Kidney capillary endothelial cell (primary cell): ENCODE data around the gene EXT2.

ENCODE experiments used
- DNase-seq: peaks from one replicate; pipeline ENCODE4 v3.0.0-alpha.2; 2018; ENCODE audit warnings: low spot score

Gene EXT2

DNA sequence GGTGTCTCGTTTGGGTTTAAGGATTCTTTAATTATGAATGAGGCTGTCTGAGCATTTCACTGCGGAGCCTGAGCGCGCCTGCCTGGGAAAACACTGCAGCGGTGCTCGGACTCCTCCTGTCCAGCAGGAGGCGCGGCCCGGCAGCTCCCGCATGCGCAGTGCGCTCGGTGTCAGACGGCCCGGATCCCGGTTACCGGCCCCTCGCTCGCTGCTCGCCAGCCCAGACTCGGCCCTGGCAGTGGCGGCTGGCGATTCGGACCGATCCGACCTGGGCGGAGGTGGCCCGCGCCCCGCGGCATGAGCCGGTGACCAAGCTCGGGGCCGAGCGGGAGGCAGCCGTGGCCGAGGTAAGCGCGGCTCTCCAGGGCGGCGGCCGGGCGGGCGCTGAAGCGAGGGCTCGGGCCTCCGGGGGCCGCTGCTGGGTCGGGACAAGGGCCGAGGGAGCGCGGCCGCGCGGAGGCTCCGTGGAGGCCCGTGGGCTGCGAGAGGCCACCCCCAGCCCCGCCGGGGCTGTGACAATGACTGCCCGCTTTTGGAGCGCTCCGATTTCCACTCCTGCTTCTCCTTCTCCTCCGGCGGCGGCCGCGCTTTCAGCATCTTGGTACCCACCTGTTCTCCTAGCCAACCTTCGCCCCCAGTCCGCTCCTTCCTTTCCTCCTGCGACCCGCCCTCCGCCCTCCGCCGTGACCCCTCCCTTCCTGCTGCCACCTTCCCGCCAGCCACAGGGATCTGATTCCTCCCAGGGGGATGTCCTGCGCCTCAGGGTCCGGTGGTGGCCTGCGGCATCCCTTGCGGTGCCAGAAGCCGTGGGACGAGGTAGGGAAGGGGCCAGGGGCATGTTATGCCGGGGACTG is at the start of gene EXT2:
Gene EXT2, plus strand, starts transcription at position 173 of the 854 bp plus-strand sequence. CDS start 12,035 bp downstream, outside the sequence.
- DNase-seq = peak; percentile 64

DNA sequence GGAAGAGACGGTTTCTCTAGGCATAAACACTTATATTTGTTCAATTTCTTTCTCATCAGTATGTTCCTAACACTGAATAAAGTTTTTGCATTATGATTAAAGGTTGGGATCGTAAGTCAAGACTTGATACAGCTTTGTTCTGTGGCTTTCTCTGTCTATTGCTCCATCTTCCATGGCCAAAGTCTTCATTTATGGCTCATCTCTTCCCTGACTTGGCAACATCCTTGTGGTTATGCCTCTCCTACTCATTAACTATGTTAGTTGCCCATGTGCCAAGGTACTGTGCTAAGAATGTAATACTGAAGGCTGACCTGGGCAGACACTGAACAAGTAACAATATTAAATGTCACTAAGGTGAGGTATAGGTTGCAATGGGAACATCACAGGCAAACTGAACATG is 49.3 kb upstream of the EXT2 start:
- DNase-seq = no peak

DNA sequence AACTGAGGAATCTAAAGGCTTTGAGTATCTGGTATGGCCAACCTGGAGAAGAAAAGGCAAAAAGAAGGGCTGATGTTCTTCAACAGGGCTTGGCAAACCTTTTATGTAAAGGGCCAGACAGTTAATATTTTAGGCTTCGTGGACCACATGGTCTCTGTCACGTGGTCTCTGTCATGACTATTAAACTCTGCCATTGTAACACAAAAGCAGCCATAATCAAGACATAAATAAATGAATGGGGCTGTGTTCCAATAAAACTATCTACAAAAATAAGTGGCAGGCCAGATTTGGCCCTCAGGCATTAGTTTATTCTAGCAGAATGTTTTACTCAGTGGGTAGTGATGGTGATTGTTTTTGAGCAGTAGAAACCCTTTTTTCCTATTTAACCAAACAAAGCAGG is 48.2 kb upstream of the EXT2 start:
- no peak for DNase-seq

DNA sequence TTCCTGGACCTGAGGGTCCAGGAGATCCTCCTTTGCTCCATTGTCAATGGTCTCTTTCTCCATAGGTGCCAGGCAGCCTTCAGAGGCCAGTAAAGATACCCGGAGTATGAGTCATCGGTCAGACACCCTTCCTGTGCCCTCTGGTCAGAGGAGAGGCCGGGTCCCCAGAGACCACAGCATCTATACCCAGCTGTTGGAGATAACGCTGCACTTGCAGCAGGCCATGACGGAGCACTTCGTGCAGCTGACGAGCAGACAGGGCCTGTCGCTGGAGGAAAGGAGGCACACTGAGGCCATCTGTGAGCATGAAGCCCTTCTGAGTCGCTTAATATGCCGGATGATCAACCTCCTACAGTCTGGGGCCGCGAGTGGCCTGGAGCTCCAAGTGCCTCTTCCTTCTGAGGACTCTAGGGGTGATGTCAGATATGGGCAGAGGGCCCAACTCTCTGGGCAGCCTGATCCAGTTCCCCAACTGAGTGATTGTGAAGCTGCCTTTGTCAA is 47.5 kb upstream of the EXT2 start, which contains the start of gene ACCSL:
Gene ACCSL, plus strand, starts transcription at position 51 of the 501 bp plus-strand sequence. Its CDS starts 56 bp downstream, at position 107.
- no peak for DNase-seq

DNA sequence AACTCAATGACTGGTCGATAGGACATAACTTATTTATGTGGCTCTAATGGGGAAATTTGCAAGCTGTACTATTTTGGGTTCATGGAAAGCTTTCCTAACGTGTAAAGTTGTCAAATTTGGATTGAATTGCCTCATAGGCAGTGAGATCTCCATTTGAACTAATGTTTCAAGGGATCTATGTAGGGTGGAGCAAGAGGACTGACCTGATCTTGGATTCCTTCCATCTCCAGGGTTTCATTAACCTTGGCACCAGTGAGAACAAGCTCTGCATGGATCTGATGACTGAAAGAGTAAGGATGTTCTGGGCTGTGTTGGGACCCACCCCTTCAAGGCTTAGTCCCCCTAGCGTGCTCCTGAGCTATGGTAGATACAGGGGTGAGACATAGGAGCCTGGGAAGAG is 45.6 kb upstream of the EXT2 start:
- no peak for DNase-seq

DNA sequence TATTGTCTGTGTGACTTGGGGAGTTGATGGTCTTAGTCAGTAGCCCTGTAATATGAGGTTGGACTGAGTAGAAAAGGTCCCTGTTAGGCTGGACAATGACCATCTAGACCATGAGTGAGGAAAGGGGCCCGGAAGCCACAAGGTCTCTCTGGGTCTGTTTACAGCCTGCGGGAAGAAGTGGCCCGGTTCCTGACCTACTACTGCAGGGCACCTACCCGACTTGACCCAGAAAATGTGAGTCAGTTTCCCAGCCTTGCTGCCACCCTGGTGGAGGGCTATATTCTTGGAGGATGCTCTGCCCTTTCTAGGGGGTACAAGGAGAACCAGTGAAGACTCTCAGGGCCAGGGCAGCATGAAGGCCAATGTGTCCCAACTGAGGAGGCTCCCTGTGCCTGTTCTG is 44.3 kb upstream of the EXT2 start:
- no peak for DNase-seq

DNA sequence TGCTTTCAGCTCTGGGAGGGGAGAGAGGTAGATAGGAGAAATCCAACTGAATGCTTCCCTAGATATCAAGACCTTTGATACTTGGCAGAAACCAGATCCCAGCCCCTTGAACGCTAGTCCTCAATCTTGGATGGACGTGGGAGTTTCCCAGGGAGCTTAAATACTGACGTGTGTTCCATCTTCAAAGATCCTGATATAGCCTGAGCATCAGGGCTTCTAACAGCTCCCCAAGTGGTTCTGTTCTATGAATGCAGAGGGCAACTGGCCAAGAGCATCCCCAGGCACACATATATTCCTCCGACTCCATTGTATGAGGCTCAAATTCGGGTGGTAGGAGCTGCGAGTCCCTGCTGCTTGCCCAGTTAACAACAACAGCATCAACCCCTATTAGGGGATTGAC is 38.1 kb upstream of the EXT2 start:
- no peak for DNase-seq

DNA sequence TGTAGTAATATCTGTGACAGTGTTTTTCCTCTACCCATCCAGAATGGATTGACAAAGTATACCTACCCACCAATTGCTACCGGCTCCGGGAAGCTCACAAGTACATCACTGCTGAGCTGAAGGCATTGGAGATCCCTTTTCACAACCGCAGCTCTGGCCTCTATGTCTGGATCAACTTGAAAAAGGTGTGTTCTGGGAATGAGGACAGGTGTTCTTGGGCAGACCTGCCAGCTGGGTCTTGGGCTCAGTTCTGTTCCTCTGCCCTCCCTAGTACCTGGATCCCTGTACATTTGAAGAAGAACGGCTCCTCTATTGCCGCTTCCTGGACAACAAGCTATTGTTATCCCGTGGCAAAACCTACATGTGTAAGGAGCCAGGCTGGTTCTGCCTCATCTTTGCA is 37.2 kb upstream of the EXT2 start:
- DNase-seq = no peak

DNA sequence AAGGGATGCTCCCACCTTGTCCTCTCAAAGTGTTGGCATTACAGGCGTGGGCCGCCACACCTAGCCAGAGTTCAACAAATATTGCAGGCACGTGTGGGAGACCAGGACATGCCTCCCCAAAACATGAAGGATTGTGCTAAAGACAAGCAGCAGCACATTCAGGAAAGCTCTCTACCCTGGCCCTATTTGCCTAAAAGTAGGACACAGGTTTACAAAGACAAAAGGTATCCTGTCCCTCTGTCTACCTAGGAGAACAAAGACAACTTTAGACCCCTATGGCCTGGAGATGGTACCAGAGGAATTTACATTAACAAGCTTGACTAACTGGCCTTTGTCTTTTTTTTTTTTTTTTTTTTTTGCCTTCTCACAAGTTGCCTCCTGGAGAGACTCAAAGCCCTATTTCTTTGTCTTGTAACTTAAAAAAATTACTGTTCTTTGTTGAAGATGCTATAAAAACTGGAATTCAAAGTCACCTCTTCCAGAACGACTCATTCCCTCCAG is 30.3 kb upstream of the EXT2 start:
- DNase-seq = no peak

DNA sequence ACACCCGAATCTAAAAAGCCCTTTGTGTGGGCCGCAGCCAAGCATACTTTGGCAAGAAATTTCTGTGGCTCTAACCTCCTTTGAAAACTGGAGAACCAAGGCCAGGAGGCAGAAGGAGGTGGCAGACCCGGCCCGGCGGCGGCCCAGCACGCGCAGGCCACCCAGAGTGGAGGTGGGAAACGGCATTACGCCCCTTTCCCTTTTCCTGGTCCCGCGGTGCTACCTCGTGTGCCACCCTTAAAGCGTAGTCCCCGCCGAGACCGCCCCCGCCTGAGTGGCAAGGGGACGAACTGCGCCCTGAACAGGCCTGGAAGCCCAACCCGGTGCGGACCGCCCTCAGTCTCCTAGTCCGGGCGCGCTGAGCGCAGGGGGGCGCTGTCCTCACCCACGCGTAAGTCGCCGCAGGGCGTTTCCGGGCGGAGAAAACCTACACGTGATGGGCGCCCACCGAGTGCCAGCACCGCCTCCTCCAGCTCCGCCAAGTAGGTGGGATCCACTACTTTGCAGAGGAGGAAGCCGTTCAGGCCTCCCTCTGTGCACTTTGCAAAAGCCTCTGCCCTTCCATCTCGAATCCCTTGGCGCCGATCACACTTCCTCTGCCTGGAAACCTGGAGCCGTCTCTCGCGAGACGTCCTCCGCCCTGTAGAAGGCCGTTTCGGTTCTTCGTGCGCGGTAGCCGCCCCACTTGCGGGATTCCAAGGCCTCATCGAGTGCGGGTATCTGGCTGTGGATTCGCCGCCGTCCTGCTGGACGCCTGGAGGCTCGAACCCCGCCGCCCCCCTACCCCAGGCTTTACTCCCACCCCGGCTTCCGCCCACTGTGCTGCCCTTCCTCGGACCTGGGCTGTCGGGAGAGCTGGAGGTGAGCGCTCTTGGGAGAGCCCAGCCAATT is 29.4 kb upstream of the EXT2 start, which contains the start of gene ACCS:
Gene ACCS, plus strand, starts transcription at position 430 of the 891 bp plus-strand sequence. CDS start 1,358 bp downstream, outside the sequence.
- peak; percentile 89 for DNase-seq

DNA sequence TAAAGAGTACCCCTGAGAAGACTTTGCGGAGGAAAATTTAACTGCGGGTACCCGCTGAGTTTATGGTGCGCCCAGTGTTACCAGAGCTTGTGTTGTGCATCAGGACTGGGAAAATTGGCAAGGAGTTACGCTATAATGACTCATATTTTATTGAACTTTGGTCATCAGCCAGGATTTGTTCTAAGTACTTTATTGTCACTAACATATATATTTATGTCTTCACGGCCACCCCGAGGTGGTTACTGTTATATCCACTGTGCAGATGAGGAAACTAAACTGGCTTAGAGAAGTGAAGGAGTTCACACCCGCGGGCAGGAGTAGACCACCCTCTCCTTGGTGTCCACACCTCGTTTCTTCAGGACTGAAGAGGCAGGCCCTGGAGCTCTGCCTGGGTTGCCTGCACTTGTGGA is 28.7 kb upstream of the EXT2 start:
- DNase-seq = peak; percentile 61

DNA sequence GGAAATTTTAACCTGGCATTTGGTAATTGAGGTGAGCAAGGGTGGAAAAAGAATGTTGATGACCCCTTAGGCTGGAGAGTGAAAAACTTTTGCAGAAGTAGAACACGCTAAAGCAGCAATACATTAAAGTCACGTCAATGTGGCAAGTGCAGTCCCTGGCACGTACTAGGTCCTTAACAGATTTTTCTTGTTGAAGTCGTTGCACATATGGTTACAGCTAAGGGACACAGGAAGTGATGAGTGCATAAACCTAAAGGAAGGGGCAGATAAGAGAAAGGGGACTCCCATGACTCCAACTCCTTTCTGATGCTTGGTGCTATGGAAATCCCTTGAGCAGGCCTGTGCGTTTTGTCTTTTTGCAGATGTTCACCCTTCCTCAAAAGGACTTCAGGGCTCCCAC is 28.2 kb upstream of the EXT2 start:
- DNase-seq = no peak

DNA sequence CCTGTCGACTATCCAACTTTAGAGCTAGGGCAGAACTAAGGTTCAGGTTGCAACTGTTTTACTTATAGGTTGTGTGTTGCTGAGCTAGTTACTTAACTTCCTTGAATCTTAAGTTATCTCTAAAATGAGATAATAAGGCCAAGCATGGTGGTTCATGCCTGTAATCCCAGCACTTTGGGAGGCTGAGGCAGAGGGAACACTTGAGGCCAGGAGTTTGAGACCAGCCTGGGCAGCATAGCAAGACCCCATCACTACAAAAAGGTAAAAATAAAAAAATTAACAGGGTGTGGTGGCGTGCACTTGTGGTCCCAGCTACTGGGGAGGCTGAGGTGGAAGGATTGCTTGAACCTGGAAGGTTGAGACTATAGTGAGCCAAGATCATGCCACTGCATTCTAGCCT is 27.3 kb upstream of the EXT2 start:
- no peak for DNase-seq

DNA sequence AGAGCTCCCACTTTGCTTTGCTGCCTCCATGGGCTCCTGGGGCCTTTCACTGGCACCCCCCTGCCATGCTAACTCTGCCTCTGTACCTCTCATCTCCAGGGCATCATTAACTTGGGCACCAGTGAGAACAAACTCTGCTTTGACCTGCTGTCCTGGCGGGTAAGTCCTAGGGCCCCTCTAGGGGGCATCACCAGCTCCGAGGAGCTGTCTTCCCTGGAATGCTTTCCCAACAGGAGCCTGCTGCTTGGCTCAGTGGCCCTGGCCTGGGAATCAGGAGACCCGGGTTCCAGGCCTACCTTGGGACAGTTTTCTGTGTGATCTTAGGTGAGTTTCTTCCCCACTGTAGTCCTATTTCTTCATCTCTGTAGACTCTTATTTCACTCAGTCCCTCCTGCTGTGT is 24.3 kb upstream of the EXT2 start:
- no peak for DNase-seq

DNA sequence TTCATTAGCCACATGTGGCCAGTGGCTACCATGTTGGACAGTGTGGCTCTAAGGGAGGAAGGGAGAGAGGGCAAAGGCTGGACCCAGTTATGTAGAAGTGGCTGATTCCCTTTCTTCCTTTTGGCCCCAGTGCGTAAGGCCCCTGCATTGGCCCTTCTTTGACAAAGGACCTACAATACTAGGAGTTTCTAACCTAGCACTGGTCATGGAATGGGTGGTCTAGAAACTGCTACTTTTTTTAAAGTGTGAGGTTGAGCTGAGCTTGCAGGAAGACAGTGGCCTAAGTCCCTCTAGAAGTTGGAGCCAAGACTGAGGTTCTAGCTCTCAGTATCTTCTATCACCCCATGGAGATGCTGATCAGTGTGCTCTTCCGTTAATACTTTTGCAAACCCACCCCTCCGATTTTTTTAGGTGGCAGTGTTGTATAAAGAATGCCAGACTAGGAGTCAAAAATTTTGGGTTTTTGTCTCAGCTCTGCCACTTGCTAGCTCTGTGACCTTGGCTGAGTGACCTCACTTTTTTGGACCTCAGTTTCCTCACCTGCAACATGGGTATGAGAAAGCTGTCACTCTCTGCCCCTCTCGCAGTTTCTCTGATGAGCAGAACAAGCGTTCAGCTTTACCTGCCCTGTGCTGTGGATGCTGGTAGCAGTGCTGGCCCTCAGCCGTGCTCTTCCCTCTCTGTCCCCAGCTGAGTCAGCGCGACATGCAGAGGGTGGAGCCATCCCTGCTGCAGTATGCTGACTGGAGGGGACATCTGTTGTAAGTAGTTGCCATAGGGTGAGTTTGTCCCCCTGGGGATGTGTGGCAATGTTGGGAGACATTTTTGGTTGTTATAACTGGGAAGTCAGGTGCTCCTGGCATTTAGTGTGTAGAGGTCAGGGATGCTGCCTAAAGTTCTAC is 22.5 kb upstream of the EXT2 start:
- DNase-seq = no peak

DNA sequence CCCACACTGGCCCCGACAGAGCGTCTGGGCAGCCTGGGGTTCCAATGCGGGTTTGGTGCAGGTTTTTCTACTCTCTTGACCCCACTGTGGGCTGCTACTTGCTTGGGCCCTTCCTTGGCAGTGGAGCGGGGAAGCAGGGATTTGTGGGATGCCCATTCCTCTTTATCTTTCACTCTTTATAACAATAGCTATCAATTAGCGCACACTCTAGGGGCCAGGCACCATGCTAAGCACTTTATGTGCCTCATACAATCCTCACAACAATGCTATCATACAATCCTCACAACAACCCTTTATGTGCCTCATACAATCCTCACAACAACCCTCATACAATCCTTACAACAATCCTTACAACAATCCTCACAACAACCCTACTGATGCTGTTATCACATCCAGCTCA is 16.7 kb upstream of the EXT2 start:
- no peak for DNase-seq

DNA sequence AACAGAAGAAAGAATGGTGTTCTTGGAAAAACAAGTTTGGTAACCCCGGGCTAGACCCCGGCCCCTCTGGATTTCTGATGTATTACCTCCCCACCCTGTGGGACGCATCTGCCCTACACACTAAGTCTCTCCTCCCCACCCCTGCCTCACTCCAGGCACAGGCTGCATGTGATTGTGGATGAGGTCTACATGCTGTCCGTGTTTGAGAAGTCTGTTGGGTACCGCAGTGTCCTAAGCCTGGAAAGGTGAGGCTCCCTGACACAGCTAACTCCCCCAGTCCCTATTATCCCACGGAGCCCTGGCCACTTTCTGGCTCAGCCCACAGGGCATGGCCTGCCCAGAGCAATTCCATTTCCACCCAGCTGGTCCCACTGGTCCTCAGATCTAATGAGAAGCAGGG is 16.1 kb upstream of the EXT2 start:
- no peak for DNase-seq

DNA sequence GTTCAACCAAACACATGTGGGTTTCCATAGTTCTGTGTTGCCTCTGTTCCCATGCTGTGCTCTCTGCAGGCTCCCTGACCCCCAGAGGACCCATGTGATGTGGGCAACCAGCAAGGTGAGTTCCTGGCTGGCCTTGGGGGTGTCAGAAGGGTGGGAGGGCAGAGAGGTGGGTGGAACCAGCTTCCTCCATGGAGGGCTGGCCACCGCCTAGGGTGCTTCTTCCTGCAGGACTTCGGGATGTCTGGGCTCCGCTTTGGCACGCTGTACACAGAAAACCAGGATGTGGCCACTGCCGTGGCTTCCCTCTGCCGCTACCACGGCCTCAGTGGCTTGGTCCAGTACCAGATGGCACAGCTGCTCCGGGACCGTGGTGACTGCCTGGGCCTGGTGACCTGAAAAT is 14.5 kb upstream of the EXT2 start:
- no peak for DNase-seq

DNA sequence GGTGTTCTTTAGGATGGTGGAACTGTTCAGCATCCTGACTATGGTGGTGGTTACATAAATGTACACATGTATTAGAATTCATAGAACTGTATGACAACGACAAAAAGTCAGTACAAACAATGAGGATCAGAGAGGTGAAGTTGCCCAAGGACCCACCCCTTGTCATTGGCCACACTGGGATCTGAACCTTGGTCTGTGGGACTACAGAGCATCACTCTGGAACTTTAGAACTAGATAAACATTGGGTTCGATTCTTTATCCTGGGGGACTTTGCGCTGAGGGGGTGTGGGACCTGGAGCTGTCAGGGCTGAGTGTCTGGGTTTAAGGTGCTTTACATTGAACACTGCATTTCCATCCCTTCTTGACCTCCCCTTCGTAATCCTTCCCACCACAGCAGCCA is 12.8 kb upstream of the EXT2 start:
- DNase-seq = no peak

DNA sequence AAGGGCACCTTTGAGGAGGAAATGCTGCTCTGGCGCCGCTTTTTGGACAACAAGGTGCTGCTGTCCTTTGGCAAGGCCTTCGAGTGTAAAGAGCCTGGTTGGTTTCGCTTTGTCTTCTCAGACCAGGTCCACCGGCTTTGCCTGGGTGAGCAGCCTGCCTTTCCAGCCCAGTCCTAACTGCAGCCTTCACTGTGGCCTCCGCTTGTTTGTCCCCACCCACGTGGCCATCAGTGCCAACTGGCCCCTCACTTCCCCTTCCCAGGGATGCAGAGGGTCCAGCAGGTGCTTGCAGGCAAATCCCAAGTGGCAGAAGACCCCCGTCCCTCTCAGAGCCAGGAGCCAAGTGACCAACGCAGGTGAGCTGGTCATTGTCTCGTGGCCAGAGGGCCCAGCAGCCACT is 12.0 kb upstream of the EXT2 start:
- no peak for DNase-seq

DNA sequence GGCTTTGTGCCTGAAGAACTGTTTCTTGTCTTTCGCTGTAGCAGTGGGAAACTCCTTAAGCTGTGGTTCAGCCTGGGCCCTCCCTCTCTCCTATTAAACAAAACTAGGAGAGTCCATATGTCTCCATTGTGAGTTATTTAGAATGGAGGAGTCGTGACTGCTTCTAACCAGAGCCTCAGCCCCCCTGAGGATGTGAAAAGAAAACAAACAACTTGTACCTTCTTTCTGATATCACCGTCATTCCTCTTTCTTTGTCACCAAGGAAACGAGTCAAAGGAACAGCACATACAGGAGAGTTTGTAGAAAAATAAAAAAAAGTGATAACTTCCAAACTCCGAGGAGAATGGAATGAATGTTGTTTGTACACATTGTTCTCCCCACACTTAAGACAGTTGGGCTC is 11.6 kb upstream of the EXT2 start:
- no peak for DNase-seq
